H1 (cell line): ENCODE results near the gene LTBP1.

Source experiments
- MAFK ChIP-seq: IDR thresholded peaks from 2 replicates; pipeline ENCODE4 v1.6.1; 2012; ENCODE audit warnings: low read depth, mild to moderate bottlenecking, improper control_type of control experiment, low read length
- NRF1 ChIP-seq: IDR thresholded peaks from 2 replicates; pipeline ENCODE4 v1.6.1; 2011; ENCODE audit warnings: mild to moderate bottlenecking, low read depth, low read length, improper control_type of control experiment
- POLR2A ChIP-seq, 2 experiments: IDR thresholded peaks; 1 replicate in 1 of 2; 2 replicates in 1 of 2; pipeline ENCODE4 v1.6.1; 2011; ENCODE audit warnings: low read depth in 2 of 2, low read length in 2 of 2, mild to moderate bottlenecking in 2 of 2; ENCODE audit errors: control extremely low read depth in 1 of 2
- TF ChIP-seq, protein P1 (sequence below), 3 experiments: IDR thresholded peaks; 1 replicate in 2 of 3; 2 replicates in 1 of 3; pipeline versions ENCODE4 v1.5.1 to v1.6.1; 2011; ENCODE audit warnings: low read length in 3 of 3, mild to moderate bottlenecking in 3 of 3, inconsistent platforms in 2 of 3, low read depth in 1 of 3, moderate library complexity in 1 of 3; ENCODE audit not compliant: insufficient read depth in 1 of 3; ENCODE audit errors: control extremely low read depth in 1 of 3
- TF ChIP-seq, protein P2 (sequence below): IDR thresholded peaks from 2 replicates; pipeline ENCODE4 v1.6.1; 2012; ENCODE audit warnings: inconsistent platforms

DNA sequence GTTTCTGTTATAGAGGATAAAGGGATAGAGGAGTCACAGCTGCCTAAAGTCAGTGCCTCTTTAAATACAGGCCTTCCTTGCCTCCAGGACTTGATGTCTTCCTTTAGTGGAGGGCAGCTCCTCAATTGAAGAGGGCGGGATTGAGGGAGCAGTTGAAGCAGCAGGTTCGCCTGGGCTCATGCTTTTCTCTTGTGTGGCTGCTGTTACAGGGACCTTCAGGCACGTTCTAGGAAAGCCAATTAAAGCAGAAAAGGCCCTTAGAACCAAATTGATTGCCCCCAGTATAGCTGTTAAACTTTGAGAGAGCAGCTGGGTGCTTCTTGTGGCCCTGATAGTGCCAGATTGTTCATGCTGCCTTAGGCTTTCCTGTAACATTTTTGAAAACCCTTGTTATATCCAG is 42.0 kb upstream of the LTBP1 start:
- TF ChIP-seq MAFK (no peak), POLR2A (IDR thresholded peaks at IDR 0.05; ENCODE audit: control extremely low read depth in 1 of 2, low read depth in 2 of 2, low read length in 2 of 2) (no peak), NRF1 (no peak)
- TF ChIP-seq, protein P1, sequence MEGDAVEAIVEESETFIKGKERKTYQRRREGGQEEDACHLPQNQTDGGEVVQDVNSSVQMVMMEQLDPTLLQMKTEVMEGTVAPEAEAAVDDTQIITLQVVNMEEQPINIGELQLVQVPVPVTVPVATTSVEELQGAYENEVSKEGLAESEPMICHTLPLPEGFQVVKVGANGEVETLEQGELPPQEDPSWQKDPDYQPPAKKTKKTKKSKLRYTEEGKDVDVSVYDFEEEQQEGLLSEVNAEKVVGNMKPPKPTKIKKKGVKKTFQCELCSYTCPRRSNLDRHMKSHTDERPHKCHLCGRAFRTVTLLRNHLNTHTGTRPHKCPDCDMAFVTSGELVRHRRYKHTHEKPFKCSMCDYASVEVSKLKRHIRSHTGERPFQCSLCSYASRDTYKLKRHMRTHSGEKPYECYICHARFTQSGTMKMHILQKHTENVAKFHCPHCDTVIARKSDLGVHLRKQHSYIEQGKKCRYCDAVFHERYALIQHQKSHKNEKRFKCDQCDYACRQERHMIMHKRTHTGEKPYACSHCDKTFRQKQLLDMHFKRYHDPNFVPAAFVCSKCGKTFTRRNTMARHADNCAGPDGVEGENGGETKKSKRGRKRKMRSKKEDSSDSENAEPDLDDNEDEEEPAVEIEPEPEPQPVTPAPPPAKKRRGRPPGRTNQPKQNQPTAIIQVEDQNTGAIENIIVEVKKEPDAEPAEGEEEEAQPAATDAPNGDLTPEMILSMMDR (IDR thresholded peaks at IDR 0.05; ENCODE audit: control extremely low read depth in 1 of 3, insufficient read depth in 1 of 3, low read depth in 1 of 3, low read length in 3 of 3), result no peak
- TF ChIP-seq, protein P2, sequence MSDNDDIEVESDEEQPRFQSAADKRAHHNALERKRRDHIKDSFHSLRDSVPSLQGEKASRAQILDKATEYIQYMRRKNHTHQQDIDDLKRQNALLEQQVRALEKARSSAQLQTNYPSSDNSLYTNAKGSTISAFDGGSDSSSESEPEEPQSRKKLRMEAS, result no peak
